Measurements from ENCODE around the gene MCC.

The MCC gene

DNA sequence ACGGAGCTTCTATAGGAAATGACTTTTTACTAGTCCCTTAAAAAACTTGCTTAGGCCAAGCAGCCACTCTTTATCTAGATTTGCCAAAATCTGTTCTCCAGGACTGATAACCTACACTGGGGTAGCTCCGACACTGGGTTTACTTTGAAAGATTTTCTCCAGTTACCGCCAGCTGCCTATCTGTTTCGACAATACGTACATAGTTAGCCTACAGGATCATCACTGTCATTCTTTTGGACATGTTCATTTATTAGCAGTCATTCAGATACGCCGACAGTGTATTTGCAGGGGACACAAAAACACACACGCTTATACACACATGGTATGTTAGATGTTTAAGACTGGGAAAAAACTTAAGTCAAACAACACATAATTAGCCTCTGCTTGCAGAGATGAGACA is 286.0 kb downstream of the MCC start:
- DNase-seq (ENCODE audit: low spot score): no peak

DNA sequence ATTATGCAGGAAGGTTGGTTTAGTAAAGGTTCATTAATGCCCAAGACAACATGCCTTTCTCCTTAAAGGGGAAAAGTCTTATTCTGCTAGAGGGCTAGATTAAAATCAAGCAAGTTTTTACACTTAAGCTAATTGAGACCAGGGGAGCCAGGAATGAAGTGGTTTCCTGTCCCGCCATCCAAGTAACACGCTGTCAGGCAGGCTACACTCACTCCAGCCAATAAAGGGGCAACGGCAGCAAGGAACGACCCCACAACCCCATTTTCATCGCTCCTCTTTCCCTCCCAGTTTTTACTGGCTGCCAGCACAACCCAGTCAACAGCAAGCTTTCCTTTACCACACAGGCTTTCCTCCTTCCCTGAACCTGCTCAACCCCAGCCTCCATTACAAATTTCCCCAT is 286.5 kb downstream of the MCC start:
- DNase-seq (ENCODE audit: low spot score): no peak

DNA sequence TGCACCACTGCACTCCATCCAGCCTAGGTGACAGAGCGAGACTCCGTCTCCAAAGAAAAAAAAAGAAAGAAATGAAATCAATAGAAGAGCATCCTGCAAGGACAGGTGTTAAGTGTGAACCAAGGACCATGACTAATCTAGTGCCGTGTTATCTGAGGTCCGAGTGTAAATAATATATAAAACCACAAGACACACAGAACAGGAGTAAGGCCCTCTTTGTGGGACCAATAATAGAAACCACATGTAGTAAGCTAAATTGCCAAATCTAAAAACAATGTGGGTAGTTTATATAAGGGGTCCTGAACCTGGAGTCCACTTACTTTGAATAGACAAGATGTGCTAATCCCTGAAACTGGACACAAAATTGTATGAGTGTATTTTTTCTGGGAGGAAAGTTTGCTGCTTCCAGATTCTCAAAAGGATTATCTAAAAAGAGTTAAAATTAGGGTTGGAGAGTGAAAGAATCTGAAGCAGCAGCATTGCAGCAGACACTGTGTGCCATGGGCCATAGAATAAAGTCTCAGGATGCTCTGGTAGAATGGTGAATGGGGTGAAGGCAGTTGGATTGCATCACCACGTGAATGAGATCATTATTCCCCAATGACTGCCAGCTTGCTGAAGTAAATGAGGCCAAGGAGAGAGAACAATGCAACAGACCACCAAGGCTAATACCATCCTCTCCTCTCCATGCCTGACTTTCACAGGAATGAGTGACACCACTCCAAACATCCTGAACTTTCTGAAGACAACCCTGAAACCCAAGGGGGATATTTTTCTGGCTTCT is 288.9 kb downstream of the MCC start:
- no peak for DNase-seq (ENCODE audit: low spot score)

DNA sequence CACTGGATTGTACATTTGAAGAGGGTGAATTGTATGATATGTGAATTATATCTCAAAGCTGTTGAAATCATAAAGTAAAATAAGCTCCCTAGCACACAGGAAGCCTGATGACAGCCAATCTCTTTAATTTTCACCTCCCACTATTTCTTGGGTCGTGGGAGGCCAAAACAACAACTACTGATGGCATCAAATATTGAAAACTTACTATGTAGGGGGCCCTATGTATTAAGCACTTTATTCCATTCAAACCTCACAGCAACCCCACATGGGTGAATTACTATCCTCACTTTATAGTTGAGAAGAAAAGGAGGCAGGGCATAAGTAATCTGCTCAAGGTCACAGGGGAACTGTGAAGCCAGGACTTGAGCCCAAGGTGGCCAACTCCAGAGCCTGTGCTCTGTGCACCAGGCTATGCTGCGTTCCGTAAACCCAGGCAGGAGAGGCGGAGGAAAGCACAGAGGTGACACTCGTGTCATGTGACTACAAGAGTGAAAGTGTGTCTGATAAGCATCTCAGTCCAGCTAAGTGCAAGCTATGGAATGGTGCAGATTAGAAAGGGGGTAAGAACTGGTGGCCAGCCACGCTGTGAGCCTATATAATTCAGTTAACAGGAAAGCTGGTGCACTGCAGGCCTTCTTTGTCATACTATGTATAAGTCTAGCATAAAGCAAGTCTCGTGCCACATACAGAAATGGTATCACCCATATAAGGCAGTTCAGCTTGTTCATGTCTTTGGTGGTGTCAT is 290.6 kb downstream of the MCC start:
- no peak for DNase-seq (ENCODE audit: low spot score)

DNA sequence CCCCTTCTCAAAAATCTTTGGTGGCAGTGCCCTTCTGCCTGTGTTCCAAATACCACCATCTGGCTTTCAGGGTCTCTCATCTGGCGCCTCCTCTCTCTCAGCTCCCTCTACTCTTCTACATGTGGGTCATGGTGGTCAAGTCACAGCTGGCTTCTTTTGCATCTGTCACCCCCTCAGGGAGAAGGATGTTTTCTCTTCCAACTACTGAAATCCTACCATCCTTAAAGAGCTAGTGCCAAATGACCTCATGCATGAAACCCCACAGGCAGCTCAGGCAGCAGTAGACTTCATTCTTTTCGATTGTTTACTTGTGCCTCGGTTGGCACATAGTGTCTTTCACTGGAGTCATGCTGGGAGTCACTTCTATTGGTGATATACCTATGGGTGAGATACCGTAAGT is 292.5 kb downstream of the MCC start:
- no peak for DNase-seq (ENCODE audit: low spot score)

DNA sequence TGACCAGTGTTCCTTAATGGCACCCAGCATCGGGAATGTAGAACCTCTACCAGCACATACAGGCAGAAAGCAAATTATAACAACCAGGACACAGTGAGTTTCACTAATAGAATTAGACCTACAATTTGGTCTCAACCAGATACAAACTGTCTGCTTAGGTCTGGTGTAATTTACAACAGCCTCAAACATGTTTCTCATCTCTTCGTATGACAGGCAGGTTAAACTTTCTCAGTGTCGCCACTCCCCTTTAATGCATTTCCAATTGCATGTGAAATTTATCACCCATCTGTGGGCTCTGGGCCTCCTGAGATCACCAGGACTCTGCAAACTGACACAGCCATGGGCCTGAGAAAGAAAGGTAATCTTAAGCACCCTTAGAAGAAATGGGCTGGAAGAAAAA is 293.0 kb downstream of the MCC start:
- no peak for DNase-seq (ENCODE audit: low spot score)

DNA sequence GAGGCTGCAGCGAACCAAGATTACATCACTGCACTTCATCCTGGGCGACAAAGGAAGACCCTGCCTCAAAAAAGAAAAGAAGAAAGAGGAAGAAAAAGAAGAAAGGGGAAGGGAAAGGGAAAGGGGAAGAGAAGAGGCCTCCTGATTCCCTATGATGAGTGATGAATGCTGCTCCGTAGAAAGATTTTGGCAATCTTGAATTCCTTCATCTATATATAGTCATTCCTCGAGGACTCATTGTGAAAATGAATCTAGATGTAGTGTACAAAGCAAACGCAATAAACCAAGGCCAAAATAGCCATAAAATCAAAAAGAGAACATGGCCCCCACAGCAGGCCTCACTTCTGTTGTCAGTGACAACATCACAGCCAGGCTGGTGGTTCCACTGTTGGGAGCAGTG is 293.7 kb downstream of the MCC start:
- no peak for DNase-seq (ENCODE audit: low spot score)

DNA sequence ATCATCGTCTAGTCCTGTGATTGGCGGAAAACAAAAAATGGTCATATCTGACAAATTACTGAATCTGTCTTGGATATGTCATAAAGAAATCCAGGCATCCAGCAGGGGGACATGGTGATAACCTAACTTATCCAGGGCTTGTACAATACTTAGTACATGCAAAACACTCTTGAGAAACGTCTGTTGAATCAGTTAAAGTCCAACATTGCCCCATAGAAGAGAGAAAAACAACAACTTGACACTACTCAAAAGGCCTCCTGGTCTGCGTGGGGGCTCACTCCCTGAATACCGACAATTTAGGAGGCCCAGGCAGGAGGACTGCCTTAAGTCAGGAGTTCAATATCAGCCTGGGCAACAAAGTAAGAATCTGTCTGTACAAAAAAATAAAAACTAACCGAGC is 294.1 kb downstream of the MCC start:
- DNase-seq (ENCODE audit: low spot score): no peak

DNA sequence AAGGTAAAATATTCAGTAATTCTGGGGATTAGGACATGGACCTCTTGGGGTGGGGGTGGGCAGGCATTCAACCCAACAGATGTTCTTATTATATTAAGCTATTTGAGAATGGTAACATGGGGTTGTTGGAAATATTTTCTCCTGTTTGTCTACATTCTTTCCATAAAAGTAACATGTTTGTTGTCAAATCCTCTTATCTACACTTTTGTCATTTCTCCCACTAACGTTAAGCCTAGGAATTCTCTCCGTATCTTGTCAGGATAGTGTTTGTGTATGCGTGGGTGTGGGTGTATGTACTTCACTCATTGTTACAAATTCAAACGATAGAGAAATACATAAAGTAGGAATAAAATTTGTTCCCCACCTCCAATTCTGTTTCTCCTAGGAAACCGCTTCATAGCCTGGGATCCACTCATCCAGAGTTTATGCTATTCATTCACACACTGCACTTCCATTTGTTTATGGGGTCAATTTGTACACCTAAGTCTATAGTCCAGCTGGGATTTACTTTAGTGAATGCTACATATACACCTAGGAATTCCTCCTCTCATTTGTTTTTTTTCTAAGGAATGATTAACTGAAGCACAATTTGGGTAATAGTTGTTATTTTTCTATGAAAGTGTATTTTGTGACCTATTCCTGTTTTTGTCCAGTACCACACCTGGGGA is 294.8 kb downstream of the MCC start:
- no peak for DNase-seq (ENCODE audit: low spot score)

DNA sequence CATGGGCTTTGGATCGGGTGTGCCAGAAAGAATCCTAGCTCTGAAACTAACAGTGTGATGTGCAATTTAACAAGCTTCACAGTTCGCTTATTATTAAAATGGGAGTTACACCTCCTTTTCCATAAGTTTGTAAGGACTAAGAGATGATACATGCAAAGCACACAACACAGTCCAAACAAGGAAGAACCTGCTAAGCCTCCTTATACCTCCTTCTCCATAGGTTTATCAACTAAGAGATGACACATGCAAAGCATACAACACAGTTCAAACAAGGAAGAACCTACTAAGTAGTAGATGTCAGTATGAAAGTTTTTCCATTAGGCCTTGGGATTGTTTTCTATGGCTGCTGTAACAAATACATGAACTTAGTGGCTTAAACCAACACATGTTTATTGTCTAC is 295.7 kb downstream of the MCC start:
- no peak for DNase-seq (ENCODE audit: low spot score)

DNA sequence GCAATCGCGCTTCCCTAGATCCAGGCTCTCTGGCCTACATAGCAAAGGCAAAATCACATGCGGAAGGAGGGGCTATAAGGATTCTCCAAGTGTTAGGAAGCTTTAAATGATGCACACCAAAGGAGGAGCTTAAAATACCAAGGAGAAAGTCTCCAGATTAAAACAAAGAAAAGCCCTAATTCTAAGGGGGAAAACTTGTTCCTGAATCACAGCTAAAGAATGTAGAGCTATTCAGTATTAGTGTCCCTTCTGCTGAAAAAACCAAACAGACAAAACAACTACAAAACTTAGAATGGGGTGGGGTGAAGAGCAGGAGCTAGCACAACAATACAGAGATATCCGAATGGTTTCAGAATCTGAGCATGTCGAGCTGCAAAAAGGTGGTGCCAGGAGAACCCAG is 297.9 kb downstream of the MCC start:
- peak; percentile 9 for DNase-seq (ENCODE audit: low spot score)

DNA sequence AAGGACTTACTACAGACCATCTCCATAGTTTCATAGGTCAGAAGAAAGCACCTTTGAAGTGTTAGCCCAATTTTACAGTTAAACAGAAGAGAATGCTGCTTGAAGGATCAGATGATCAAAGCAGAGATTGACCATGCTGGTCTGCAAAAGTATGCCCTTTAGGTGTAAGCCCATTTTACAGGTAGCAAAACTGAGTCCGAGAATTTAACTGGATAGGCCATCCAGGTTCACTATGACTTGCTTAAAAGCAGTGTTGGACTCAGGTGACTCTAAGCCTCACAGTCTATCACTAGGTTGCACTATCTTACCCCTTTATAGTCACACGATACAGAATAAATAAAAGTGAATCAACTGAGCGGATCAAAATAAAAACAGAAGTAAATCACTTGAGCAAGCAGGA is 299.0 kb downstream of the MCC start:
- no peak for DNase-seq (ENCODE audit: low spot score)

DNA sequence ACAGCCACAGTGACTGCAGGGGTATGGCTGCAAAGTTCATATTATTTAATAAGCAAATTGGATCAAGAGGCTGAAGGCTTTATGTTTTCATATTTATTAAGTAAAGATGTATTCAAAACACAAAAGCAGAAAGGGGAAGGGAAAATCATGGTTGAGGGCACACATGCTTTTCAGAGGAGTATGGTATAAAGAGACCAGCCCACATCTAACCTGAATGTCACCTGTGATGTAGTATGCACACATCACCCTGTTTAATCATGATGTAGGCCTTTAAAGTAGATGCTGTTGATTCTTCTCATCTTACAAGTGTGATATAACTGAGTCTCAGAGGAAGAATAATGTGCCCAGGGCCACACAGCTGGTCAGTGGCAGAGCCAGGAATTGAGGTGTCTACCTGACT is 299.8 kb downstream of the MCC start:
- DNase-seq (ENCODE audit: low spot score): no peak

DNA sequence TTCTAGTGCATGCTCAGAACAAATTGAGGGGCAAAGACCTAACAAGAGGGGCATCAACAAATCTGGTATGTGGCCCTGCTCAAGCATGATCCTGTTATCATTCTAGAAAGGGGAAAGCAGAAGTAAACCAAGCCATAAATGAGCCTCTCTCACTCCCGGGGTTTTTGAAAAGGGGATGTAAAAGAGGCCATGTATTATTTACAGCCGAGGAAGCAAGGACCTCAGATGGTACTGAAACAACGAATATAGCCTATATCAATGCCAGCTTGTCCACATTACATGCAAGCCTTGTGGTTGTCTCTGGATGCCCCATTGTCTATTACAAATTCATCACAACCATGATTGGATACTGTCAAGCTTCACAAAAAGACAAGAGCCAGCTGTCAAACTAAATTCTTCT is 300.3 kb downstream of the MCC start:
- DNase-seq (ENCODE audit: low spot score): no peak

DNA sequence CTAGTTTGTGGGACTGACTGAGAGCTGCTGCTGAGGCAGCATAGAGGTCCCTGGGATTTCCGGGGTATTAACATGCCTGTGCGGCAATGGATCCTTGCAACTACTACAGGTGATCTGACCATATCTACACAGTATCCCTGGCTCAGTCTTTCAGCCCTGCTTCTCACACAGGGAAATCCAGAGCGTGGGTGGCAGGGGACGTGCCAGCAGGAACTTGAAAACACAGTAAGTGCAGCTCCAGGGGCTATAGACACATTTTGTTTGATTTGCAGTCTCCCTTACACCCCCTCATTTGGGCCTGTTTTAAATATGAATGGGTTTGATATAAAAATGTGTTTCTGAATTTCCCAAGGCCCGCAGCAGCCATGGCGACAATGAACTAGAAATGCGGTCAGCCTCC is 302.2 kb downstream of the MCC start:
- DNase-seq (ENCODE audit: low spot score): no peak

DNA sequence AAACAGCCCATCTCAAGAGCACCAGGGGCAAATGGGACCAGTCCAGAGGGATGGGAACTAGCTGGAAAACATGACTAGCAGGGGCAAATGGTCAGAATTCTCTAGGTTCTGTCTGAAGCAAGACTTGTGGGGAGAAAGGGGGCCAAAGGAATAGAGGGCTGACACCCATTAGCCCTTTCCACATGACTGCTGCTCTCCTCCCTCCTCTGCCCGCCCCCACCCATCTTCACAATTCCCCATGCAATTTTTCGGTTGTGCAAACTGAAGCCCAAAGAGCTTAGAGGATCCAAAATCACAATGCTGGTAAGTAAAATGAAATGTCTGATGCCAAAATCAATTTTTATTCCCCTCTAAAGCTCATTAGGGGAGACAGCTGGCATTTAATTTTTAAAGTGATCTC is 304.6 kb downstream of the MCC start:
- no peak for DNase-seq (ENCODE audit: low spot score)

DNA sequence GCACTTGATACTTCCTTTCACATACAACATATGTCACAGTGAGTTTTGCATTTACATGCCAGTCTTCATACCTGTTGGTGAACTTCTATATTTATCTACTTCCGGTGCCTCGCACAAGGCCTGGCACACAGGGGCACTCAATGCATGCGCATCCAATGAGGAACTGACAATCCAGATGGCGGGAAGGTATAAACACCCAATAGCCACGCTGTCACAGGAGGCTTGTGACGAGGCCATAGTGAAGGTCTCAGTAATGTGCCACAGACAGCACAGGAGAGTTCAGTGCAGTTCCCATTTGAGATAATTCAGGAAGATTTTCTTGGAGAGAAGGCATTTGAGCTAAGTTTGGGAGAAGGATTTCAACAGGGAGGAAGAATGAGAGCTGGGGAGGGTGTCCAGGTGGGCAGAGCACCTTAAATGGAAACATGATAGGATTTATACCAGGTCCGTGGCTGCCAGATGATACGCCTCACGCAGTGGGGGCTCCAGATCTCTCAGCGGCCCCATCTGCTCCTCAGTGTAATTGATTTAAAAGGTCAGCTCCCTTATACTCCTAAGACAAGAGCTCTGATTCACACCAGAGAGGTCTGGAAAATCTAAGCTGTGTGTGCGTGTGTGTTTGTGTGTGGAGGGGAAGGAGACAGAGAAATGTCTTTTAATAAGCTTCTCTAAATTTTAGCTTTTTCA is 305.5 kb downstream of the MCC start:
- DNase-seq (ENCODE audit: low spot score): no peak

DNA sequence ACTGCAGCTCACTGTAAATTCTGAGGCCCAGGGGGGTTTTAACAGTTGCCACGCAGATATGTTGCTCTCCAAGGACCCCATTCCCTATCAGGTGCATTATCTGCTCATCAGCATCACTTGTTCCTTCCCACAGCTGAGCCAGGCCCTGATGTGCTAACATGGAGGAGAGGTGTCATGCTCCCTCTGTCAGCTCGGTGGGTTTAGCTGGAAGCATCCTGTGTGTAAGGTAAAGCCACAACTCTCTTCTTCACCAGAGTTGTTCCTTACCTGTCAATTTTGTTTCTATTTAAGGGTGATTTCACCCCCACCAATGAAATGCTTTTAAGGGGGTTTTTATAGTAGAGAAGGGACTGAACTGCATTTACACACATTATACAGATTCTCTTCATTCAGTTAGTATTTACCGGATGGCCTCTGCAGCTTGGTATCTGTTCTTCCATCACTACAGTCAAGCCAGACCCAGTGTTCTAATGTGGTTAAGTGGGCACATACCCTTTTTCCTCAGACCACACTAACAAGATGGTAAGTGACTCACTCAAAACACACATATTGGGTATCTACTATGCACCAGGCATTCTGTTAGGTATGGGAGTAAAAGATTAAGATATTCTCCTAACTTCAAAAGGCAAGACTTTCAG is 306.3 kb downstream of the MCC start:
- no peak for DNase-seq (ENCODE audit: low spot score)

DNA sequence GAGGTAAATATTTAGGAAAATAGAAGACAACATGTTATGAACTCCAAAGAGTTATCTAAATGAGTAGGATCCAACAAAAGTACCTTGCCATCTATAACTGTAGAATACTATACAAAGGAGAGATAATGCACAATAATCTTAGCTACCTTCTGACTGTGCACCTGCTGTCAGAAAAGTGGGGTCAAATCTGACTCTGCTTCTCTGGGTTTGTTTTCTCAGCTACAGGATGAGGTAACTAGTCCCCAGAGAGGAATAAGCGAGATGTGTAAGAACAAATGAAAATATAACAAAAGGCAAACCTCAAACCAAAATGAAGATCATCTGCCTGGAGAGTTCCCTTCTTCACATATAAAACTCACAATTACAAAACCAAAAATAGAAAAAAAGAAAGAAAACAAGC is 306.8 kb downstream of the MCC start:
- no peak for DNase-seq (ENCODE audit: low spot score)

DNA sequence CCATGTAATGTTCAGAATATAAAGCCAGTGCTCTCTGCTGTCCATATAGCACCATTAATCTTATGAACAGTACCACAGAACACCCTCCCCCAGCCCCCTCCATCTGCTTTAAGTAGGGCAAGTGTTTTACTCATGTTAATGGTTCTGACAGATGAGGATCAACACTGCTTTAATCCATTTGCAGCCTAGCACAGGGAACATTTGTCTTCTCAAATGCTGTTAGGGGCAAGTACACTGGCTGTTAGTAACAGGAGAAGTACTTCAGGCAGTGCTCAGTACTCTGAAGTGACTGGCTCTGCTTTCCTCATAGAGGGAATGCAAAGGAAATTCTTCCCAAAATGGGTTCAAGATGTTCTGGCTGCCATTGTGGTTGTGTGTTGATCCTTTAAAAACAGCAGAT is 309.1 kb downstream of the MCC start:
- no peak for DNase-seq (ENCODE audit: low spot score)

DNA sequence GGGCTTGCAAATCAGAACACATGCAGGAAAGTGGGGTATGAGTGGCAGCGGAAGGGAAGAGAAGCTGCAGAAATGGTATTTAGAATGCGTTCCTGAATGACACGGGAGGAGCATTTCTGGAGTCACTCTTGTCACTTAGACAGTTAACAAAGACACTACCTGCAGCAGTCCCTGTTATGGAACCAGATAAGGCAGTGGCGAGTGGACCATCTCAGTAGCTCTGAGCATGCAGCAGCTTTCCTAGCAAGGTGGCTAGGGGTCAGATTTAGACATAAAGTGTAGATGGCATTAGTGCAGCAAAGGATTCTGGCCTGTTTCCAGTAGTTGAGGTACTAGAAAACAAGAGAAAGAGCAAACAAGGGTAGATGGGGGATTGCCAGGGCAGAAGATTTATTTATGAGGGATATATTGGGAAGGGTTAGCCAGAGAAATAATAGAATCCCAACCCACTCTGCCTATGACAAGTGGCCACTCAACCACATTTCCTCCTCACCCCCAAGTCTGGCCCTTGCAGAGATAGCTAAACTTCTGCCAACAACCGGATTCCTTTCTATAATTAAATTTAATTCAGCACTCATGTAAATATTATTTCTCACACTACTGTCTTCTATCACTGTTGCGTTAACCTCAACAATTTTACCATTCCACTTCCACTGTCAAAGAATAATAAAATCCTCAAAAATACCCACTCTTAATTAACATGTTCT is 310.0 kb downstream of the MCC start:
- DNase-seq (ENCODE audit: low spot score): no peak

DNA sequence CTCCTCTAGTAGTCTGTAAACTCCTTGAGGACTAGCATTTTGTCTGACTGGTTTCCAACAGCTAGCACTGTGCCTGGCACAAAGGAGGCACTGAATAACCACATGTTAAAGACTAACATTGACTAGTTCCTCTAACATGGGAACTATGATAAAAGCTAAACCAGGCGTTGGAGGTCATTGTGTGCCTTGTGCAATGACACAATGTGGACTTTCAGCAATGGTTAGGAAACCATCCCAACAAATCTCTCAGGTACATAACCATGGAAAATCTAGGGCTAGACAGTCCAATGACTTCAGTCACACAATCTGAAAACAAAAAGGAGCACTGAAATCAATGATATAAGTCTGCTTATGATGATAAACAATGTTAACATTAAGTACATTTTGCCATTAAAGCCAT is 311.0 kb downstream of the MCC start:
- no peak for DNase-seq (ENCODE audit: low spot score)
